ENCODE data around the gene SEMA5A. TPM values are rescaled to one million over a fixed set of nuclear protein-coding genes. Genes with fewer than 3 reads are reported as not detected.

The SEMA5A gene
- total RNA-seq, 1 experiment from 2014 or later, result 0.15 TPM

GRCh38 chr5:9342161-9342787 is 203.6 kb downstream of the SEMA5A start:
- Histone ChIP-seq H3K4me3 (ENCODE audit: low read depth in 2 of 2, low read length in 2 of 2) (no peak overlapping the region), H3K4me1 (ENCODE audit: control insufficient read depth, insufficient read depth, low read length) (no peaks in the 10 kb centered on the region), H3K27me3 (ENCODE audit: control insufficient read depth, insufficient read depth, low read length) (no peaks in the 10 kb centered on the region), H3K27ac (ENCODE audit: low read length) (no peak overlapping the region), H3K36me3 (ENCODE audit: control insufficient read depth, insufficient read depth, low read length) (no peaks in the 10 kb centered on the region), H3K9me3 (ENCODE audit: control insufficient read depth, insufficient read depth, low read depth, low read length) (no peaks in the 10 kb centered on the region)
- no peak for DNase-seq (ENCODE audit: low read depth, low spot score)
- intact Hi-C loops (cut with micrococcal nuclease; ENCODE audit: unreplicated experiment) (no loop called here), in situ Hi-C loops (cut with HindIII; ENCODE audit: low pct_unique_long_range_greater_than_20kb, low sequenced_read_pairs) (no loop called here)
- no TSS peak for BruUV-seq (replicated peaks)
- ChIA-PET CTCF (no interaction called here), POLR2A (no interaction called here)
- no peak for ATAC-seq
- TF ChIP-seq CTCF (IDR thresholded peaks at IDR 0.05) (no peak), SIN3A (IDR thresholded peaks at IDR 0.05; ENCODE audit: borderline replicate concordance, insufficient read depth, low read depth, low read length) (no peak)

GRCh38 chr5:9340085-9340484 is 205.8 kb downstream of the SEMA5A start:
- CTCF ChIA-PET, result no interaction called here

More at GRCh38 chr5:9340085-9340484, 205.8 kb downstream of the SEMA5A start:
- DNase-seq (ENCODE audit: low read depth, low spot score), result no peak
- Histone ChIP-seq H3K27ac (ENCODE audit: low read length) (no peak overlapping the region), H3K9me3 (ENCODE audit: control insufficient read depth, insufficient read depth, low read depth, low read length) (no peaks in the 10 kb centered on the region), H3K27me3 (ENCODE audit: control insufficient read depth, insufficient read depth, low read length) (no peaks in the 10 kb centered on the region), H3K36me3 (ENCODE audit: control insufficient read depth, insufficient read depth, low read length) (no peaks in the 10 kb centered on the region), H3K4me3 (ENCODE audit: low read depth in 2 of 2, low read length in 2 of 2) (no peak overlapping the region), H3K4me1 (ENCODE audit: control insufficient read depth, insufficient read depth, low read length) (no peaks in the 10 kb centered on the region)
- ATAC-seq, result no peak
- BruUV-seq (replicated peaks), result no TSS peak
- POLR2A ChIA-PET, result no interaction called here
- in situ Hi-C loops (cut with HindIII; ENCODE audit: low pct_unique_long_range_greater_than_20kb, low sequenced_read_pairs) (no loop called here), intact Hi-C loops (cut with micrococcal nuclease; ENCODE audit: unreplicated experiment) (no loop called here)
- TF ChIP-seq POLR2AphosphoS5 (IDR thresholded peaks at IDR 0.05; ENCODE audit: low read depth, low read length) (no peak), SIN3A (IDR thresholded peaks at IDR 0.05; ENCODE audit: borderline replicate concordance, insufficient read depth, low read depth, low read length) (no peak), TCF7L2 (IDR thresholded peaks at IDR 0.05; ENCODE audit: low read depth, low read length) (no peak), CTCF (IDR thresholded peaks at IDR 0.05) (no peak)
- TF ChIP-seq, protein P1, sequence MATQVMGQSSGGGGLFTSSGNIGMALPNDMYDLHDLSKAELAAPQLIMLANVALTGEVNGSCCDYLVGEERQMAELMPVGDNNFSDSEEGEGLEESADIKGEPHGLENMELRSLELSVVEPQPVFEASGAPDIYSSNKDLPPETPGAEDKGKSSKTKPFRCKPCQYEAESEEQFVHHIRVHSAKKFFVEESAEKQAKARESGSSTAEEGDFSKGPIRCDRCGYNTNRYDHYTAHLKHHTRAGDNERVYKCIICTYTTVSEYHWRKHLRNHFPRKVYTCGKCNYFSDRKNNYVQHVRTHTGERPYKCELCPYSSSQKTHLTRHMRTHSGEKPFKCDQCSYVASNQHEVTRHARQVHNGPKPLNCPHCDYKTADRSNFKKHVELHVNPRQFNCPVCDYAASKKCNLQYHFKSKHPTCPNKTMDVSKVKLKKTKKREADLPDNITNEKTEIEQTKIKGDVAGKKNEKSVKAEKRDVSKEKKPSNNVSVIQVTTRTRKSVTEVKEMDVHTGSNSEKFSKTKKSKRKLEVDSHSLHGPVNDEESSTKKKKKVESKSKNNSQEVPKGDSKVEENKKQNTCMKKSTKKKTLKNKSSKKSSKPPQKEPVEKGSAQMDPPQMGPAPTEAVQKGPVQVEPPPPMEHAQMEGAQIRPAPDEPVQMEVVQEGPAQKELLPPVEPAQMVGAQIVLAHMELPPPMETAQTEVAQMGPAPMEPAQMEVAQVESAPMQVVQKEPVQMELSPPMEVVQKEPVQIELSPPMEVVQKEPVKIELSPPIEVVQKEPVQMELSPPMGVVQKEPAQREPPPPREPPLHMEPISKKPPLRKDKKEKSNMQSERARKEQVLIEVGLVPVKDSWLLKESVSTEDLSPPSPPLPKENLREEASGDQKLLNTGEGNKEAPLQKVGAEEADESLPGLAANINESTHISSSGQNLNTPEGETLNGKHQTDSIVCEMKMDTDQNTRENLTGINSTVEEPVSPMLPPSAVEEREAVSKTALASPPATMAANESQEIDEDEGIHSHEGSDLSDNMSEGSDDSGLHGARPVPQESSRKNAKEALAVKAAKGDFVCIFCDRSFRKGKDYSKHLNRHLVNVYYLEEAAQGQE (IDR thresholded peaks at IDR 0.05; ENCODE audit: insufficient read depth in 1 of 2, low read depth in 2 of 2, low read length in 1 of 2), result no peak
